ENCODE results near the gene PRKCB. TPM values are rescaled to one million over a fixed set of nuclear protein-coding genes. Genes with fewer than 3 reads are reported as not detected.

Gene PRKCB
- total RNA-seq: 10 to 100 TPM; 72.1 to 77.0 TPM

- peaks cover 56% of the 10 kb centered on the region for H3K4me1 Mint-ChIP-seq (ENCODE audit: low read depth)
- H3K36me3 Mint-ChIP-seq (ENCODE audit: insufficient read depth in 2 of 2): peaks cover 7 to 13% of the 10 kb centered on the region in 2 donors
- H3K27ac Mint-ChIP-seq: peak within 1 kb of the TSS; percentile 64
- no peaks in the 10 kb centered on the region for H3K27me3 Mint-ChIP-seq (ENCODE audit: low read depth)
- DNase-seq (peak; percentile 92 to 96), ATAC-seq (replicated peaks in 1 of 2) (peak; percentile 85 to 90)
- peak within 1 kb of the TSS; percentile 95 to 99 for H3K4me3 Mint-ChIP-seq
- peaks cover under 1% of the 10 kb centered on the region in 2 donors for H3K9me3 Mint-ChIP-seq
Measured at GRCh38 chr16:23835390-23836077, at the start of gene PRKCB. TSS of gene PRKCB (plus strand) at chr16:23835983.

- Mint-ChIP-seq H3K27me3 (ENCODE audit: low read depth) (peaks cover 19% of the 10 kb centered on the region), H3K4me1 (ENCODE audit: low read depth) (no peaks in the 10 kb centered on the region), H3K9me3 (no peaks in the 10 kb centered on the region), H3K36me3 (ENCODE audit: insufficient read depth in 2 of 2) (no peaks in the 10 kb centered on the region), H3K27ac (no peak overlapping the region), H3K4me3 (no peak overlapping the region)
- DNase-seq (no peak), ATAC-seq (replicated peaks in 1 of 2) (no peak)
Measured at GRCh38 chr16:23786964-23787561, 48.7 kb upstream of the PRKCB start.

- Mint-ChIP-seq H3K9me3 (no peaks in the 10 kb centered on the region), H3K4me3 (no peak overlapping the region), H3K36me3 (ENCODE audit: insufficient read depth in 2 of 2) (no peaks in the 10 kb centered on the region), H3K27me3 (ENCODE audit: low read depth) (peaks cover 13% of the 10 kb centered on the region), H3K27ac (no peak overlapping the region), H3K4me1 (ENCODE audit: low read depth) (no peaks in the 10 kb centered on the region)
- no peak for ATAC-seq (replicated peaks in 1 of 2)
- no peak for DNase-seq
Measured at GRCh38 chr16:23788685-23789084, 47.1 kb upstream of the PRKCB start.

GRCh38 chr16:23795378-23795777, 40.4 kb upstream of the PRKCB start:
- Mint-ChIP-seq H3K36me3 (ENCODE audit: insufficient read depth in 2 of 2) (no peaks in the 10 kb centered on the region), H3K4me3 (no peak overlapping the region), H3K27me3 (ENCODE audit: low read depth) (peaks cover 8% of the 10 kb centered on the region), H3K9me3 (no peaks in the 10 kb centered on the region), H3K27ac (no peak overlapping the region), H3K4me1 (ENCODE audit: low read depth) (no peaks in the 10 kb centered on the region)
- no peak for DNase-seq
- no peak for ATAC-seq (replicated peaks in 1 of 2)

- Mint-ChIP-seq H3K36me3 (ENCODE audit: insufficient read depth in 2 of 2) (no peaks in the 10 kb centered on the region), H3K4me3 (no peak overlapping the region), H3K27ac (no peak overlapping the region), H3K9me3 (no peaks in the 10 kb centered on the region), H3K4me1 (ENCODE audit: low read depth) (no peaks in the 10 kb centered on the region), H3K27me3 (ENCODE audit: low read depth) (peaks cover 8% of the 10 kb centered on the region)
- ATAC-seq (replicated peaks in 1 of 2): no peak
- DNase-seq: no peak
Measured at GRCh38 chr16:23796941-23797340, 38.8 kb upstream of the PRKCB start.

- peak; percentile 75 to 82 for DNase-seq
- no peak overlapping the region for H3K27ac Mint-ChIP-seq
- no peak overlapping the region for H3K4me3 Mint-ChIP-seq
- H3K27me3 Mint-ChIP-seq (ENCODE audit: low read depth): peaks cover 8% of the 10 kb centered on the region
- no peaks in the 10 kb centered on the region for H3K9me3 Mint-ChIP-seq
- ATAC-seq (replicated peaks in 1 of 2): peak; percentile 65 to 66
- H3K4me1 Mint-ChIP-seq (ENCODE audit: low read depth): peaks cover 13% of the 10 kb centered on the region
- no peaks in the 10 kb centered on the region for H3K36me3 Mint-ChIP-seq (ENCODE audit: insufficient read depth in 2 of 2)
Measured at GRCh38 chr16:23801378-23801777, 34.4 kb upstream of the PRKCB start.

DNA sequence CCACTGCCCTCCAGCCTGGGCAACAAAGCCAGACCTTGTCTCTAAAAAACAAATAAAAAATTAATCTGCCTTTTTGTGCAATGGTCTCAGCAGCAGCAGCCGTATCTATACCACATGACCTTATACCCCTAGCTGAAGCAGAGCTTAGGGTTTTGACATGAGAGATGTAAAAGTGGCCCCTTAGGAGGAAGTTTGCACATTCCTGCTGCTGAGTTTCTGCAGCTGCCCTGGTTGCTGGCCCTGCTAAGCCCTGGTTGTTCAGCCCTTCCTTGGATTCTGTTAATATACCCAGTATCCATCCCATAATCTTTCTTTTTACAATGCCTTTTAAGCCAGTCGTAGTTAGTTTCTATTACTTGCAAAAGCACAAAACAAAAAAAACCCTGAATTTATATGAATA, 33.0 kb upstream of the PRKCB start:
- Mint-ChIP-seq H3K4me3 (no peak overlapping the region), H3K27me3 (ENCODE audit: low read depth) (peaks cover 10% of the 10 kb centered on the region), H3K27ac (no peak overlapping the region), H3K36me3 (ENCODE audit: insufficient read depth in 2 of 2) (no peaks in the 10 kb centered on the region), H3K4me1 (ENCODE audit: low read depth) (peaks cover 13% of the 10 kb centered on the region), H3K9me3 (no peaks in the 10 kb centered on the region)
- ATAC-seq (replicated peaks in 1 of 2): no peak
- DNase-seq: no peak

DNA sequence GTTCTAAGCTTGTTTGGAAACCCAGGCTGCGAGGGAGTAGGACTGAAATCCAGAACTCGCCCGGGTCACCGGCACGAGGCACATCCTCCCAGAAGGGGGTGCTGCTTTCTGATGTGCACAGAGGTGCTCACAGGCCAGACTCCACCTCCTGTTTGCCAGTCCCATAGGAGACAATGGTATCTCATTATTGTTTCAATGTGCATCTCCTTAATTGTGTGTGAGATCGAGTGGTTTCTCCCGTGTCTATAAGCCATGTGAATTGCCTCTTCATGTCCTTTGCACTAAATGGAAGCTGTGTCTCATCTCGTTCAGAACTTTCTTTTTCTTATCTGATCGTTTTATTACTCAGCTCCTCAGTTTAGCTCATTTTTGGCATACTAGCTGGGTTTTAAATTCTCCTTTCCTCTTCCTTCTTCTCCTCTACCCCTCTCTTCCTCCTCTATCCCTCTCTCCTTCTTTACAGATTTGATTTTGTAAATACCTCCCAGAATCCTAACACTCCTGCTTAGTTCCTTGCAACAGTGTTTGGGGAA, 32.1 kb upstream of the PRKCB start:
- DNase-seq: peak; percentile 64 to 70
- peak overlapping the region; percentile 33 to 63 for H3K4me3 Mint-ChIP-seq
- ATAC-seq (replicated peaks in 1 of 2): peak; percentile 88 to 90
- no peaks in the 10 kb centered on the region for H3K36me3 Mint-ChIP-seq (ENCODE audit: insufficient read depth in 2 of 2)
- no peak overlapping the region for H3K27ac Mint-ChIP-seq
- peaks cover 13% of the 10 kb centered on the region for H3K4me1 Mint-ChIP-seq (ENCODE audit: low read depth)
- H3K27me3 Mint-ChIP-seq (ENCODE audit: low read depth): peaks cover 8% of the 10 kb centered on the region
- H3K9me3 Mint-ChIP-seq: no peaks in the 10 kb centered on the region

GRCh38 chr16:23807028-23807427, 28.8 kb upstream of the PRKCB start:
- Mint-ChIP-seq H3K4me1 (ENCODE audit: low read depth) (peaks cover 13% of the 10 kb centered on the region), H3K9me3 (no peaks in the 10 kb centered on the region), H3K36me3 (ENCODE audit: insufficient read depth in 2 of 2) (no peaks in the 10 kb centered on the region), H3K4me3 (no peak overlapping the region), H3K27ac (no peak overlapping the region), H3K27me3 (ENCODE audit: low read depth) (peaks cover 14% of the 10 kb centered on the region)
- ATAC-seq (replicated peaks in 1 of 2): no peak
- no peak for DNase-seq

DNA sequence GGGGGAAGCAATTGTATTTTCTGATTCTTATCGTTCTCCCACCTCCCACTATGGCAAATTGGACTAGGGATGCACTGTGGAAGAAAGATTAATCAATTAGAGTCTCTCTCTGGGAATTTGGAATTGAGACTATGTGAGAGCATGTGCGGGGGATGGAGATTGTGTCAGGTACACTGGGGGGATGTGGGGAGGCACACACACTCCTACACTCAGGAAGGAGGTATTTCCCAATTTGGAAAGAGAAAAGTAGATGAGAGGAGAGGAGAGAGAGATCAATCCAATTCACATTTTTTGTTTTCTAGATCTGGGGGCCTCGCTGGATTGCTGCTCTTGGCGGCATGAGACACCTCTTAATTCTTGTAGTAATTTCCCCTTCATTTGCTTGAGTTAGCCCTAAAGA, 14.3 kb upstream of the PRKCB start:
- ATAC-seq (replicated peaks in 1 of 2): no peak
- H3K27ac Mint-ChIP-seq: no peak overlapping the region
- no peaks in the 10 kb centered on the region for H3K36me3 Mint-ChIP-seq (ENCODE audit: insufficient read depth in 2 of 2)
- no peak overlapping the region for H3K4me3 Mint-ChIP-seq
- DNase-seq: no peak
- peaks cover 9% of the 10 kb centered on the region for H3K4me1 Mint-ChIP-seq (ENCODE audit: low read depth)
- H3K9me3 Mint-ChIP-seq: no peaks in the 10 kb centered on the region
- no peaks in the 10 kb centered on the region for H3K27me3 Mint-ChIP-seq (ENCODE audit: low read depth)

GRCh38 chr16:23821875-23822688, 13.7 kb upstream of the PRKCB start:
- DNase-seq (no peak), ATAC-seq (replicated peaks in 1 of 2) (no peak)
- no peak overlapping the region for H3K4me3 Mint-ChIP-seq
- H3K4me1 Mint-ChIP-seq (ENCODE audit: low read depth): peaks cover 15% of the 10 kb centered on the region
- H3K27ac Mint-ChIP-seq: no peak overlapping the region
- H3K27me3 Mint-ChIP-seq (ENCODE audit: low read depth): no peaks in the 10 kb centered on the region
- H3K9me3 Mint-ChIP-seq: no peaks in the 10 kb centered on the region
- no peaks in the 10 kb centered on the region for H3K36me3 Mint-ChIP-seq (ENCODE audit: insufficient read depth in 2 of 2)

DNA sequence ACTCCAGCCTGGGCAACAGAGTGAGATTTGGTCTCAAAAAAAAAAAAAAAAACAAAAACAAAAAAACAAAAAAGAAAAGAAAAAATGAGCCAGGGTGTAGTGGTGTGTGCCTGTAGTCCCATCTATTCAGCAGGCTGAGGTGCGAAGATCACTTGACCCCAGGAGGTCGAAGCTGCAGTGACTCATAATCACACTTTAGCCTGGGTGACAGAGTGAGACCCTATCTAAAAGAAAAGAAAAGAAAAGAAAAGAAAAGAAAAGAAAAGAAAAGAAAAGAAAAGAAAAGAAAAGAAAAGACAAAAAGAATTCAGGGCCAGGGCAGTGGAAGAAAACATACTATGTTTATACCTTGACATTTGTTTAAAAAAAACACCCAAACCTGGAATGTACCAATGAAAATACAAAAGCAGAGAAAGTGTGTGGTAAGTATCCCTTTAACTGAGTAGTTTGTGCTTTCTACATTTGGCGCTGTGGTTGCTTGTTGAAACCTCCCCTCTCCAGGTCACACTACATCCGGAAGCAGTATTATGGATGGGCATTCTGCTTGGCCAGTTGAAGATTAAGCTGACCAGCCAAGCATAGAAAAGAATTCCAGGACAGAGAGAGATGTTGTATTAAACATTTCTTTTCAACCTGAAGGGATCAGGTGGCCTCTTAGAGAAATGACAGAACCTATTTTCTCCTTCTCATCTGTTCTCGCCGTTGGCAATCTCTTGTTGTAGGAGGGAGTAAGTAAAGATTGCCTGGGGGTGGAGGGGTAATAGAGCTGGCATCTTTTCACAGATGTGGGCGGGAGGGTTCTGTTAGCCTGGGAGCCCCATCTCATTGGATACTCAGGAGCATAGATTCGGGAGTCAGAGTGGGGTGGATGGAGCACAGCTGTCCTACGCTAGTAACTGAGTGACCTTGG, 12.1 kb upstream of the PRKCB start:
- no peak overlapping the region for H3K4me3 Mint-ChIP-seq
- H3K36me3 Mint-ChIP-seq (ENCODE audit: insufficient read depth in 2 of 2): peaks cover 0 to 2% of the 10 kb centered on the region in 2 donors
- peak overlapping the region; percentile 61 for H3K27ac Mint-ChIP-seq
- DNase-seq (no peak), ATAC-seq (replicated peaks in 1 of 2) (no peak)
- no peaks in the 10 kb centered on the region for H3K27me3 Mint-ChIP-seq (ENCODE audit: low read depth)
- peaks cover 0 to 3% of the 10 kb centered on the region in 2 donors for H3K9me3 Mint-ChIP-seq
- peaks cover 22% of the 10 kb centered on the region for H3K4me1 Mint-ChIP-seq (ENCODE audit: low read depth)

Data from activated T-cell treated with anti-CD3 and anti-CD28 coated beads, Interleukin-2, amount 50 U/mL, for 72 hours (primary cell).